Adrenal gland (tissue), 12 donors: Measurements from ENCODE around the gene S100A5. TPM values are rescaled to one million over a fixed set of nuclear protein-coding genes. Genes with fewer than 3 reads are reported as not detected.
A peak's percentile ranks its signal among the peaks of the same experiment; 100 is the strongest.
"Not testable (repeated sequence)": the region's sequence is repeated elsewhere in the genome, so short reads cannot be mapped to it uniquely, and the experiment has no call there.

Experiments used
- DNase-seq, 7 donors: peaks; one replicate each; pipeline ENCODE4 v3.0.0-alpha.2; 2019 to 2020
- H3K27ac ChIP-seq, 5 donors: fragments of 200-600 bp; sonication (generic) in 4 of 5; 1 replicate in 3 of 5; 2 replicates in 2 of 5; pipeline versions ENCODE4 v1.5.1 to v1.8.0; 2016 to 2020; ENCODE audit warnings: mild to moderate bottlenecking in 1 of 5
- H3K27me3 ChIP-seq: fragments of 200-600 bp; 2 replicates; pipeline ENCODE4 v1.8.0; 2021
- H3K36me3 ChIP-seq, 2 donors: fragments of 200-600 bp; replicated peaks in 1 of 2; 1 replicate in 1 of 2; 2 replicates in 1 of 2; pipeline versions ENCODE4 v1.5.1 to v1.8.0; 2018 to 2022
- H3K4me1 ChIP-seq, 2 donors: fragments of 200-600 bp; replicated peaks in 1 of 2; 1 replicate in 1 of 2; 2 replicates in 1 of 2; pipeline versions ENCODE4 v1.5.1 to v1.8.0; 2018 to 2021
- H3K4me3 ChIP-seq, 4 donors: fragments of 200-600 bp; sonication (generic) in 3 of 4; one replicate each; pipeline ENCODE4 v1.5.1; 2016 to 2018
- H3K9me3 ChIP-seq, 3 donors: fragments of 200-600 bp; sonication (generic) in 1 of 3; replicated peaks in 1 of 3; 1 replicate in 2 of 3; 2 replicates in 1 of 3; pipeline versions ENCODE4 v1.5.1 to v1.8.0; 2016 to 2021
- CTCF ChIP-seq, 6 experiments: fragments of 450-650 bp in 4 of 6; fragments of 200-600 bp in 2 of 6; sonication (generic) in 1 of 6; IDR thresholded peaks; 1 replicate in 5 of 6; 2 replicates in 1 of 6; pipeline versions ENCODE4 v1.5.1 to v1.8.0; 2016 to 2021; ENCODE audit warnings: antibody characterized with exemption in 6 of 6, mild to moderate bottlenecking in 2 of 6, moderate library complexity in 1 of 6
- POLR2A ChIP-seq, 2 donors: fragments of 450-650 bp; IDR thresholded peaks; one replicate each; pipeline ENCODE4 v1.6.1; 2017; ENCODE audit warnings: antibody characterized with exemption in 2 of 2, mild to moderate bottlenecking in 2 of 2, moderate library complexity in 1 of 2
- WGBS, 4 donors: extraction: QIAGEN DNeasy Blood & Tissue Kit in 2 of 4; methylation state at CpG; one replicate each; pipeline versions ENCODE4 v1.1.5 to v1.1.7; 2013 to 2017; 5-methylcytosine and 5-hydroxymethylcytosine counted together
- intact Hi-C, 2 donors: fragments of 100-400 bp; cut with DNase I; formaldehyde crosslinking; loops; one replicate each; pipeline versions ENCODE4 v1.14.1 to v1.15.0; 2022 to 2023
- polyA plus RNA-seq, 3 donors: library from polyadenylated mRNA; stranded (reverse); fragments of 200-250 nt in 2 of 3; fragments of 350-450 nt in 1 of 3; fragmentation: Illumina TruSeq in 1 of 3; extraction: RNeasy Lipid Tissue Mini Kit (QIAGEN cat#74804) in 1 of 3; gene quantifications; one replicate each; pipeline ENCODE4 v1.2.3, GENCODE V29; 2013 to 2014
- total RNA-seq, 9 donors: library from RNA; depleted of rRNA in 4 of 9; stranded (reverse); fragments of >200 nt in 4 of 9; fragments of 120-200 nt in 1 of 9; fragmentation: NEBNext Ultra II Directional in 1 of 9; extraction: Animal tissue kit (Norgen Biotek cat#: 25700) in 1 of 9; gene quantifications; one replicate each; pipeline versions ENCODE4 v1.1.0 to v1.2.4, GENCODE V29; 2013 to 2023
- donor health status: healthy with polysubstance abuse.
- donor health status: Bipolar disorder and iron deficiency.
- donor health status: DM: yes; HTN: yes; CAD: no.
- donor health status: DM: no; HTN: no; CAD: no.
- donor health status: DM: no; HTN: no; CAD: no.
- donor health status: DM: yes; HTN: yes; CAD: no.

Gene S100A5
- total and polyA plus RNA-seq, 12 donors, result 0.17 TPM; not detected in 11

- Histone ChIP-seq H3K27ac (no peak overlapping the region), H3K36me3 (no peaks in the 10 kb centered on the region), H3K27me3 (no peaks in the 10 kb centered on the region), H3K9me3 (no peaks in the 10 kb centered on the region), H3K4me1 (peaks cover 26 to 30% of the 10 kb centered on the region in 2 donors), H3K4me3 (no peak overlapping the region)
- TF ChIP-seq POLR2A (IDR thresholded peaks at IDR 0.05) (no peak), CTCF (IDR thresholded peaks at IDR 0.05) (no peak)
- intact Hi-C loops, result no loop called here
- DNase-seq, result no peak
- WGBS, 4 donors, result 79 to 91% (median 85%) methylated on average over 3 to 6 of the region's 6 CpGs
Observed at GRCh38 chr1:153563483-153563901, 22.8 kb upstream of the S100A5 start.

- H3K36me3 ChIP-seq, H3K4me3 ChIP-seq, H3K27me3 ChIP-seq, intact Hi-C loops, H3K9me3 ChIP-seq: not testable (repeated sequence)
- peak in 1 of 7 donors; percentile 59 for DNase-seq
- H3K4me1 ChIP-seq, result peaks cover 18% of the 10 kb centered on the region in 2 donors
- TF ChIP-seq POLR2A (IDR thresholded peaks at IDR 0.05), result peak in 1 of 2 donors; percentile 14
- 63 to 68% (median 67%) methylated on average over 3 of the region's 3 CpGs for WGBS, 4 donors
- H3K27ac ChIP-seq, result peak overlapping the region in 2 of 5 donors; percentile 17 to 25
Observed at GRCh38 chr1:153562021-153562420, 21.3 kb upstream of the S100A5 start.

GRCh38 chr1:153561466-153561985 is 20.8 kb upstream of the S100A5 start:
- no peaks in the 10 kb centered on the region for H3K27me3 ChIP-seq
- no peaks in the 10 kb centered on the region for H3K36me3 ChIP-seq
- TF ChIP-seq CTCF (IDR thresholded peaks at IDR 0.05), result no peak
- no peak for TF ChIP-seq POLR2A (IDR thresholded peaks at IDR 0.05)
- H3K4me3 ChIP-seq, result no peak overlapping the region
- H3K9me3 ChIP-seq, result no peaks in the 10 kb centered on the region
- DNase-seq, result no peak
- H3K4me1 ChIP-seq, result peaks cover 13% of the 10 kb centered on the region in 2 donors
- intact Hi-C loops, result no loop called here
- WGBS, 4 donors, result 95 to 100% (median 97%) methylated on average over 1 to 3 of the region's 3 CpGs
- peak overlapping the region in 3 of 5 donors; percentile 17 to 25 (median 21) for H3K27ac ChIP-seq

- Histone ChIP-seq H3K4me1 (peaks cover 7% of the 10 kb centered on the region in 2 donors), H3K27ac (peak overlapping the region in 1 of 5 donors; percentile 21), H3K36me3 (no peaks in the 10 kb centered on the region), H3K4me3 (no peak overlapping the region), H3K9me3 (no peaks in the 10 kb centered on the region), H3K27me3 (no peaks in the 10 kb centered on the region)
- WGBS, 4 donors, result 83 to 91% (median 88%) methylated on average over 10 of the region's 10 CpGs
- no peak for TF ChIP-seq CTCF (IDR thresholded peaks at IDR 0.05)
- TF ChIP-seq POLR2A (IDR thresholded peaks at IDR 0.05), result no peak
- no peak for DNase-seq
- intact Hi-C loops, result no loop called here
Observed at GRCh38 chr1:153560771-153561465, 20.2 kb upstream of the S100A5 start.
